GM23338 (cell line): ENCODE data around the gene YTHDF1. TPM values are rescaled to one million over a fixed set of nuclear protein-coding genes. Genes with fewer than 3 reads are reported as not detected.

Experiments
- ATAC-seq: fragments of 200-7000 bp; cut with Tn5 transposase; 3 replicates; pipeline ENCODE4 v1.9.1; 2020
- DNase-seq: peaks from one replicate; pipeline ENCODE4 v3.0.0-alpha.2; 2015; ENCODE audit warnings: low spot score
- H2AFZ ChIP-seq: fragments of 200-600 bp; sonication (generic); 2 replicates; pipeline ENCODE4 v1.8.0; 2016; ENCODE audit warnings: antibody characterized with exemption, mild to moderate bottlenecking, moderate library complexity
- H3F3A ChIP-seq: fragments of 200-600 bp; sonication (generic); replicated peaks from 2 replicates; pipeline ENCODE4 v1.8.0; 2017; ENCODE audit warnings: antibody characterized with exemption, mixed run types, low read depth
- H3K27ac ChIP-seq: fragments of 200-600 bp; sonication (generic); 2 replicates; pipeline ENCODE4 v1.6.1; 2016; ENCODE audit warnings: low read depth
- H3K27me3 ChIP-seq: fragments of 200-600 bp; sonication (generic); 2 replicates; pipeline ENCODE4 v1.8.0; 2016; ENCODE audit warnings: mild to moderate bottlenecking, mixed run types, moderate library complexity; ENCODE audit not compliant: insufficient read depth
- H3K36me3 ChIP-seq: fragments of 200-600 bp; sonication (generic); 2 replicates; pipeline ENCODE4 v1.8.0; 2016; ENCODE audit warnings: mild to moderate bottlenecking; ENCODE audit not compliant: insufficient read depth
- H3K4me1 ChIP-seq: fragments of 200-600 bp; sonication (generic); 2 replicates; pipeline ENCODE4 v1.8.0; 2016; ENCODE audit warnings: mild to moderate bottlenecking, moderate library complexity; ENCODE audit not compliant: insufficient read depth
- H3K4me2 ChIP-seq: fragments of 200-600 bp; sonication (generic); 2 replicates; pipeline ENCODE4 v1.7.1; 2017; ENCODE audit warnings: mixed run types
- H3K4me3 ChIP-seq: fragments of 200-600 bp; sonication (generic); 2 replicates; pipeline ENCODE4 v1.6.1; 2016; ENCODE audit warnings: mixed run types
- H3K79me2 ChIP-seq: fragments of 200-600 bp; sonication (generic); replicated peaks from 2 replicates; pipeline ENCODE4 v1.8.0; 2017; ENCODE audit warnings: mild to moderate bottlenecking; ENCODE audit not compliant: insufficient read depth
- H3K9me2 ChIP-seq: fragments of 200-600 bp; sonication (generic); 2 replicates; pipeline ENCODE4 v1.8.0; 2017; ENCODE audit not compliant: insufficient read depth
- H4K20me1 ChIP-seq: fragments of 200-600 bp; sonication (generic); replicated peaks from 2 replicates; pipeline ENCODE4 v1.8.0; 2017; ENCODE audit warnings: mild to moderate bottlenecking; ENCODE audit not compliant: insufficient read depth
- H3K27ac Mint-ChIP-seq: 2 replicates; pipeline ENCODE4 v1.8.0; 2020; ENCODE audit warnings: inconsistent platforms, mild to moderate bottlenecking, moderate library complexity, mixed read lengths
- H3K27me3 Mint-ChIP-seq: 3 replicates; pipeline ENCODE4 v1.8.0; 2022; ENCODE audit warnings: low read depth, mild to moderate bottlenecking, moderate library complexity, mixed read lengths, inconsistent platforms; ENCODE audit not compliant: insufficient read depth, poor library complexity
- H3K36me3 Mint-ChIP-seq: 3 replicates; pipeline ENCODE4 v1.8.0; 2021; ENCODE audit warnings: low read depth, mild to moderate bottlenecking, inconsistent platforms, moderate library complexity, mixed read lengths
- H3K4me1 Mint-ChIP-seq: 3 replicates; pipeline ENCODE4 v1.8.0; 2020; ENCODE audit warnings: mild to moderate bottlenecking, inconsistent platforms, mixed read lengths
- H3K4me3 Mint-ChIP-seq: 3 replicates; pipeline ENCODE4 v1.8.0; 2021; ENCODE audit warnings: moderate library complexity, mild to moderate bottlenecking, inconsistent platforms, mixed read lengths
- H3K9me3 Mint-ChIP-seq: 3 replicates; pipeline ENCODE4 v1.8.0; 2020; ENCODE audit warnings: moderate library complexity, mild to moderate bottlenecking, inconsistent platforms, mixed read lengths
- EZH2phosphoT487 ChIP-seq: fragments of 200-600 bp; sonication (generic); IDR thresholded peaks from one replicate; pipeline ENCODE4 v1.8.1; 2018; ENCODE audit warnings: antibody characterized with exemption; ENCODE audit not compliant: unreplicated experiment
- JUNB ChIP-seq: IDR thresholded peaks from one replicate; pipeline ENCODE4 v1.6.1; 2016; ENCODE audit warnings: antibody characterized with exemption; ENCODE audit not compliant: unreplicated experiment
- NANOG ChIP-seq: IDR thresholded peaks from 2 replicates; pipeline ENCODE4 v1.6.1; 2016; ENCODE audit warnings: antibody characterized with exemption, borderline replicate concordance
- STAT1 ChIP-seq: IDR thresholded peaks from one replicate; pipeline ENCODE4 v1.6.1; 2016; ENCODE audit warnings: antibody characterized with exemption; ENCODE audit not compliant: unreplicated experiment
- ZNF114 ChIP-seq: fragments of 250-450 bp; sonication (Bioruptor Pico); IDR thresholded peaks from 2 replicates; pipeline ENCODE4 v1.5.0; 2020; ENCODE audit warnings: mild to moderate bottlenecking, moderate library complexity
- ZNF331 ChIP-seq: fragments of 250-450 bp; sonication (Bioruptor Pico); IDR thresholded peaks from 2 replicates; pipeline ENCODE4 v1.5.0; 2020; ENCODE audit warnings: low read depth, mild to moderate bottlenecking, moderate library complexity
- polyA plus RNA-seq: library from polyadenylated mRNA; unstranded; fragments of >200 nt; fragmentation: Nextera tagmentation; extraction: Ambion mirVana; gene quantifications from 2 replicates; pipeline ENCODE4 v1.2.1, GENCODE V29; 2016
- total RNA-seq: library from RNA; depleted of rRNA; stranded (reverse); fragments of >200 nt; shearing (Covaris generic); gene quantifications from 2 replicates; pipeline ENCODE4 v1.2.3, GENCODE V29; 2014
- TF ChIP-seq, protein P1 (sequence below): IDR thresholded peaks from one replicate; pipeline ENCODE4 v1.6.1; 2018; ENCODE audit warnings: antibody characterized with exemption; ENCODE audit not compliant: unreplicated experiment
- TF ChIP-seq, protein P2 (sequence below): fragments of 250-450 bp; sonication (Bioruptor Pico); IDR thresholded peaks from 2 replicates; pipeline ENCODE4 v1.5.0; 2020; ENCODE audit warnings: mild to moderate bottlenecking, moderate library complexity

Gene YTHDF1
- total and polyA plus RNA-seq, 2 experiments from 2014 or later = 30.9 to 64.3 TPM

DNA sequence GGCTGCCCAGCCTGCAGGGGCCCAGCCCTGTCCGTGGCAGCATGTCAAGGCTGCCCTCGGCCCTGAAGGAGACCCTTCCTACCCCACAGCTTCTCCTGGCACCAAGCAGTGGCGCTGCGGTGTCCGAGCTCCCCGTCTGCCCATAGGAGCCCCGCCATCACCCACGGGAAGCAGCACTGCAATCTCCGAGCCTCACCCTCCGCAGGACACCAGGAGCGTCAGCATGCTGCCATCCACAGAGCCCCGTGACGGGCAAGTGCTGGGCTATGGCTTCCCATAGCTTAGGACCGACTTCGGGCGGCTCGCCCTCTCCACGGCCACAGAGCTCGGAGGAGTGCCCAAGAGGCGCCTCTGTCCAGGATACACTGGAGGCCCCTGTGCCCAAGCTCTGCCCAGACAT lies 25.1 kb downstream of the YTHDF1 start:
- peaks cover 37% of the 10 kb centered on the region for H3K27me3 Mint-ChIP-seq
- H3K36me3 Mint-ChIP-seq = peaks cover 13% of the 10 kb centered on the region
- H3K4me1 ChIP-seq = peaks cover 5% of the 10 kb centered on the region; the same call in 1 of the 2 replicates
- peaks cover 12% of the 10 kb centered on the region for H3K79me2 ChIP-seq
- peaks cover 3% of the 10 kb centered on the region; the same call in 1 of the 3 replicates for H3K4me1 Mint-ChIP-seq
- no peaks in the 10 kb centered on the region; the same call in 2 of the 3 replicates for H3K9me3 Mint-ChIP-seq
- TF ChIP-seq ZNF114 (CRISPR knock-in tag) (no peak), JUNB (no peak), NANOG (no peak)
- TF ChIP-seq, protein P1, sequence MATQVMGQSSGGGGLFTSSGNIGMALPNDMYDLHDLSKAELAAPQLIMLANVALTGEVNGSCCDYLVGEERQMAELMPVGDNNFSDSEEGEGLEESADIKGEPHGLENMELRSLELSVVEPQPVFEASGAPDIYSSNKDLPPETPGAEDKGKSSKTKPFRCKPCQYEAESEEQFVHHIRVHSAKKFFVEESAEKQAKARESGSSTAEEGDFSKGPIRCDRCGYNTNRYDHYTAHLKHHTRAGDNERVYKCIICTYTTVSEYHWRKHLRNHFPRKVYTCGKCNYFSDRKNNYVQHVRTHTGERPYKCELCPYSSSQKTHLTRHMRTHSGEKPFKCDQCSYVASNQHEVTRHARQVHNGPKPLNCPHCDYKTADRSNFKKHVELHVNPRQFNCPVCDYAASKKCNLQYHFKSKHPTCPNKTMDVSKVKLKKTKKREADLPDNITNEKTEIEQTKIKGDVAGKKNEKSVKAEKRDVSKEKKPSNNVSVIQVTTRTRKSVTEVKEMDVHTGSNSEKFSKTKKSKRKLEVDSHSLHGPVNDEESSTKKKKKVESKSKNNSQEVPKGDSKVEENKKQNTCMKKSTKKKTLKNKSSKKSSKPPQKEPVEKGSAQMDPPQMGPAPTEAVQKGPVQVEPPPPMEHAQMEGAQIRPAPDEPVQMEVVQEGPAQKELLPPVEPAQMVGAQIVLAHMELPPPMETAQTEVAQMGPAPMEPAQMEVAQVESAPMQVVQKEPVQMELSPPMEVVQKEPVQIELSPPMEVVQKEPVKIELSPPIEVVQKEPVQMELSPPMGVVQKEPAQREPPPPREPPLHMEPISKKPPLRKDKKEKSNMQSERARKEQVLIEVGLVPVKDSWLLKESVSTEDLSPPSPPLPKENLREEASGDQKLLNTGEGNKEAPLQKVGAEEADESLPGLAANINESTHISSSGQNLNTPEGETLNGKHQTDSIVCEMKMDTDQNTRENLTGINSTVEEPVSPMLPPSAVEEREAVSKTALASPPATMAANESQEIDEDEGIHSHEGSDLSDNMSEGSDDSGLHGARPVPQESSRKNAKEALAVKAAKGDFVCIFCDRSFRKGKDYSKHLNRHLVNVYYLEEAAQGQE = no peak
- no peak overlapping the region for H3K27ac Mint-ChIP-seq
- H4K20me1 ChIP-seq = peaks cover 12% of the 10 kb centered on the region
- no peak overlapping the region for H2AFZ ChIP-seq
- ATAC-seq (peak; percentile 14; the same call in 2 of the 3 replicates), DNase-seq (no peak)
- peaks cover 7% of the 10 kb centered on the region; the same call in 1 of the 2 replicates for H3K36me3 ChIP-seq
- H3K27ac ChIP-seq = no peak overlapping the region
- H3K4me2 ChIP-seq = no peak overlapping the region
- H3F3A ChIP-seq = peaks cover 12% of the 10 kb centered on the region
- H3K4me3 Mint-ChIP-seq = no peak overlapping the region
- no peaks in the 10 kb centered on the region for H3K27me3 ChIP-seq
- H3K4me3 ChIP-seq = no peak overlapping the region
- H3K9me2 ChIP-seq = no peaks in the 10 kb centered on the region

DNA sequence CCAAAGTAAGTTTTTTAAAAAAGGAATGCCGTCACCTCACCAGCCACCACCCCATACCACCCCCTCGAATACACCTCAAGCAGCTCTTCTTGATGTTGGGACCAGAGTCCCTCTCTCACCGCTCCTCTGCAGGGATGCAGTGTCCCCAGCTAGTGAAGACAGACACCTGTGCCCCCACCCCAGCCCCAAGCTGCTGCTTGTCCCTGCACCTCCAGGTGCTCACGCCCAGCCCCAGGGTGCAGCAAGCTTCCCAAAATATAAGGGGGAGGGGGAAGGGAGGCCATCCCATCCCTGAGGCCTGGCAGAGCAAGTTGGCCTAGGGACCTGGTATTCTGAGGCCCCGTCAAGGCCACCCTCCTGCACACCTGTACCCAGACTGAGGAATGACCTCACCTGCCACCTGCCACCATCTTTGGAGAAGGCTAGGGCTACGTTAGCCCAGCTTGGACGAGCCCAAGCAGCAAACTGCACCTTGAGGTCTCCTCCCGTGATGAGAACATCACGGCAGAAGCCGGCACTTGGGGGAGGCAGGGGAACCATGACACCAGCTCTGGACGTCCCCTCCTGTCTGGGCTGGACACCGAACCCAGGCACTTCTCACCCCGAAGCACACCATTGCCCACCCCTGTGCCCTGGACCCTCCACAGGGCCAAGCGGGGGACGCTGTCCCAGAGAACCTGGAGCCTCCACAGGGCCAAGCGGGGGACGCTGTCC lies 25.9 kb downstream of the YTHDF1 start:
- H4K20me1 ChIP-seq = peaks cover 8% of the 10 kb centered on the region
- no peak overlapping the region for H2AFZ ChIP-seq
- peaks cover 37% of the 10 kb centered on the region for H3K27me3 Mint-ChIP-seq
- peaks cover 5% of the 10 kb centered on the region; the same call in 1 of the 2 replicates for H3K4me1 ChIP-seq
- peaks cover 3% of the 10 kb centered on the region; the same call in 1 of the 3 replicates for H3K4me1 Mint-ChIP-seq
- H3K9me2 ChIP-seq = no peaks in the 10 kb centered on the region
- H3K27ac Mint-ChIP-seq = no peak overlapping the region
- no peak overlapping the region for H3K4me3 ChIP-seq
- no peak overlapping the region for H3K4me2 ChIP-seq
- DNase-seq = no peak
- H3K27ac ChIP-seq = no peak overlapping the region
- H3F3A ChIP-seq = peaks cover 16% of the 10 kb centered on the region
- ATAC-seq = no peak
- no peaks in the 10 kb centered on the region for H3K27me3 ChIP-seq
- no peaks in the 10 kb centered on the region for H3K36me3 ChIP-seq
- peaks cover 4% of the 10 kb centered on the region; the same call in 2 of the 3 replicates for H3K36me3 Mint-ChIP-seq
- H3K79me2 ChIP-seq = peaks cover 4% of the 10 kb centered on the region; the same call in 1 of the 2 replicates
- H3K4me3 Mint-ChIP-seq = no peak overlapping the region
- no peaks in the 10 kb centered on the region; the same call in 2 of the 3 replicates for H3K9me3 Mint-ChIP-seq
- TF ChIP-seq JUNB (no peak), NANOG (no peak), ZNF331 (CRISPR knock-in tag) (no peak), STAT1 (no peak), EZH2phosphoT487 (no peak)
- TF ChIP-seq, protein P2, sequence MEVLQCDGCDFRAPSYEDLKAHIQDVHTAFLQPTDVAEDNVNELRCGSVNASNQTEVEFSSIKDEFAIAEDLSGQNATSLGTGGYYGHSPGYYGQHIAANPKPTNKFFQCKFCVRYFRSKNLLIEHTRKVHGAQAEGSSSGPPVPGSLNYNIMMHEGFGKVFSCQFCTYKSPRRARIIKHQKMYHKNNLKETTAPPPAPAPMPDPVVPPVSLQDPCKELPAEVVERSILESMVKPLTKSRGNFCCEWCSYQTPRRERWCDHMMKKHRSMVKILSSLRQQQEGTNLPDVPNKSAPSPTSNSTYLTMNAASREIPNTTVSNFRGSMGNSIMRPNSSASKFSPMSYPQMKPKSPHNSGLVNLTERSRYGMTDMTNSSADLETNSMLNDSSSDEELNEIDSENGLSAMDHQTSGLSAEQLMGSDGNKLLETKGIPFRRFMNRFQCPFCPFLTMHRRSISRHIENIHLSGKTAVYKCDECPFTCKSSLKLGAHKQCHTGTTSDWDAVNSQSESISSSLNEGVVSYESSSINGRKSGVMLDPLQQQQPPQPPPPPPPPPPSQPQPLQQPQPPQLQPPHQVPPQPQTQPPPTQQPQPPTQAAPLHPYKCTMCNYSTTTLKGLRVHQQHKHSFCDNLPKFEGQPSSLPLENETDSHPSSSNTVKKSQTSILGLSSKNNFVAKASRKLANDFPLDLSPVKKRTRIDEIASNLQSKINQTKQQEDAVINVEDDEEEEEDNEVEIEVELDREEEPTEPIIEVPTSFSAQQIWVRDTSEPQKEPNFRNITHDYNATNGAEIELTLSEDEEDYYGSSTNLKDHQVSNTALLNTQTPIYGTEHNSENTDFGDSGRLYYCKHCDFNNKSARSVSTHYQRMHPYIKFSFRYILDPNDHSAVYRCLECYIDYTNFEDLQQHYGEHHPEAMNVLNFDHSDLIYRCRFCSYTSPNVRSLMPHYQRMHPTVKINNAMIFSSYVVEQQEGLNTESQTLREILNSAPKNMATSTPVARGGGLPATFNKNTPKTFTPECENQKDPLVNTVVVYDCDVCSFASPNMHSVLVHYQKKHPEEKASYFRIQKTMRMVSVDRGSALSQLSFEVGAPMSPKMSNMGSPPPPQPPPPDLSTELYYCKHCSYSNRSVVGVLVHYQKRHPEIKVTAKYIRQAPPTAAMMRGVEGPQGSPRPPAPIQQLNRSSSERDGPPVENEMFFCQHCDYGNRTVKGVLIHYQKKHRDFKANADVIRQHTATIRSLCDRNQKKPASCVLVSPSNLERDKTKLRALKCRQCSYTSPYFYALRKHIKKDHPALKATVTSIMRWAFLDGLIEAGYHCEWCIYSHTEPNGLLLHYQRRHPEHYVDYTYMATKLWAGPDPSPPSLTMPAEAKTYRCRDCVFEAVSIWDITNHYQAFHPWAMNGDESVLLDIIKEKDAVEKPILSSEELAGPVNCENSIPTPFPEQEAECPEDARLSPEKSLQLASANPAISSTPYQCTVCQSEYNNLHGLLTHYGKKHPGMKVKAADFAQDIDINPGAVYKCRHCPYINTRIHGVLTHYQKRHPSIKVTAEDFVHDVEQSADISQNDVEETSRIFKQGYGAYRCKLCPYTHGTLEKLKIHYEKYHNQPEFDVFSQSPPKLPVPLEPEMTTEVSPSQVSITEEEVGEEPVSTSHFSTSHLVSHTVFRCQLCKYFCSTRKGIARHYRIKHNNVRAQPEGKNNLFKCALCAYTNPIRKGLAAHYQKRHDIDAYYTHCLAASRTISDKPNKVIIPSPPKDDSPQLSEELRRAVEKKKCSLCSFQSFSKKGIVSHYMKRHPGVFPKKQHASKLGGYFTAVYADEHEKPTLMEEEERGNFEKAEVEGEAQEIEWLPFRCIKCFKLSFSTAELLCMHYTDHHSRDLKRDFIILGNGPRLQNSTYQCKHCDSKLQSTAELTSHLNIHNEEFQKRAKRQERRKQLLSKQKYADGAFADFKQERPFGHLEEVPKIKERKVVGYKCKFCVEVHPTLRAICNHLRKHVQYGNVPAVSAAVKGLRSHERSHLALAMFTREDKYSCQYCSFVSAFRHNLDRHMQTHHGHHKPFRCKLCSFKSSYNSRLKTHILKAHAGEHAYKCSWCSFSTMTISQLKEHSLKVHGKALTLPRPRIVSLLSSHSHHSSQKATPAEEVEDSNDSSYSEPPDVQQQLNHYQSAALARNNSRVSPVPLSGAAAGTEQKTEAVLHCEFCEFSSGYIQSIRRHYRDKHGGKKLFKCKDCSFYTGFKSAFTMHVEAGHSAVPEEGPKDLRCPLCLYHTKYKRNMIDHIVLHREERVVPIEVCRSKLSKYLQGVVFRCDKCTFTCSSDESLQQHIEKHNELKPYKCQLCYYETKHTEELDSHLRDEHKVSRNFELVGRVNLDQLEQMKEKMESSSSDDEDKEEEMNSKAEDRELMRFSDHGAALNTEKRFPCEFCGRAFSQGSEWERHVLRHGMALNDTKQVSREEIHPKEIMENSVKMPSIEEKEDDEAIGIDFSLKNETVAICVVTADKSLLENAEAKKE (CRISPR knock-in tag) = no peak
